Measurements from ENCODE around the gene TAC4. TPM values are rescaled to one million over a fixed set of nuclear protein-coding genes. Genes with fewer than 3 reads are reported as not detected.

TAC4 gene
- total RNA-seq, 1 experiment from 2014 or later, result not detected

DNA sequence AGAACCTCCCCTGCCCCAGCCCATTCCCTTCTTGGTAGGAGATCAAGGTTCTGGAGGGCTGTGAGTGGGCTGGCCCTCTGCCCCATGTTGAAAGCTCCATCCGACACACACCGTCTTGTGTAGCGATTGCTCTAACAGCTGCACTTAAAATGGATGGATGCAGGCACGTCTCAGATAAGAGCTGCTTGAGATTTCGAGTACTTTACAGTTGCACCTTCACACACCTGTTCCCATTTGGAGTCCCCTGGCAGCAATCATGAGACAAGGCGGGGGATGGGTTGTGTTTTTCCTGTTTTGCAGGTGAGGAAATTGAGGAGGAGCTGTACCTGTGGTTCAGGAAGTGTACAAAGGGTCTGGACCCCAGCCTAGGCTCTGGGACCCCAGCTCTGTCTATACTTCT lies 25.6 kb upstream of the TAC4 start:
- DNase-seq, result no peak
- no peak overlapping the region for H3K4me3 Mint-ChIP-seq (ENCODE audit: low read depth, unreplicated experiment)
- CTCF ChIA-PET, result interaction anchor here (0.6 to 0.8 kb wide), 2 partner anchors 128 to 309 kb away, joined by 3 read pairs; no protein-coding TSS in a partner anchor

GRCh38 chr17:49872754-49873377 lies 25.0 kb upstream of the TAC4 start:
- Mint-ChIP-seq H3K4me3 (ENCODE audit: low read depth, unreplicated experiment) (no peak overlapping the region), H3K36me3 (ENCODE audit: insufficient read depth, unreplicated experiment) (peaks cover 5% of the 10 kb centered on the region), H3K27me3 (ENCODE audit: unreplicated experiment) (peaks cover 50% of the 10 kb centered on the region), H3K27ac (ENCODE audit: unreplicated experiment) (no peak overlapping the region), H3K4me1 (ENCODE audit: low read depth, unreplicated experiment) (no peaks in the 10 kb centered on the region), H3K9me3 (ENCODE audit: low read depth, unreplicated experiment) (no peaks in the 10 kb centered on the region)
- DNase-seq, result no peak
- BruUV-seq (replicated peaks), result no TSS peak
- no peak for TF ChIP-seq CTCF (IDR thresholded peaks at IDR 0.05; ENCODE audit: unreplicated experiment)
- CTCF ChIA-PET, result no interaction called here
- intact Hi-C loops (cut with micrococcal nuclease; ENCODE audit: unreplicated experiment), result no loop called here

More for the DNA sequence above, 25.6 kb upstream of the TAC4 start:
- no peak for TF ChIP-seq CTCF (IDR thresholded peaks at IDR 0.05; ENCODE audit: unreplicated experiment)
- Mint-ChIP-seq H3K36me3 (ENCODE audit: insufficient read depth, unreplicated experiment) (peaks cover 5% of the 10 kb centered on the region), H3K9me3 (ENCODE audit: low read depth, unreplicated experiment) (no peaks in the 10 kb centered on the region), H3K4me1 (ENCODE audit: low read depth, unreplicated experiment) (no peaks in the 10 kb centered on the region), H3K27ac (ENCODE audit: unreplicated experiment) (no peak overlapping the region), H3K27me3 (ENCODE audit: unreplicated experiment) (peaks cover 50% of the 10 kb centered on the region)
- intact Hi-C loops (cut with micrococcal nuclease; ENCODE audit: unreplicated experiment), result no loop called here
- BruUV-seq (replicated peaks), result no TSS peak

DNA sequence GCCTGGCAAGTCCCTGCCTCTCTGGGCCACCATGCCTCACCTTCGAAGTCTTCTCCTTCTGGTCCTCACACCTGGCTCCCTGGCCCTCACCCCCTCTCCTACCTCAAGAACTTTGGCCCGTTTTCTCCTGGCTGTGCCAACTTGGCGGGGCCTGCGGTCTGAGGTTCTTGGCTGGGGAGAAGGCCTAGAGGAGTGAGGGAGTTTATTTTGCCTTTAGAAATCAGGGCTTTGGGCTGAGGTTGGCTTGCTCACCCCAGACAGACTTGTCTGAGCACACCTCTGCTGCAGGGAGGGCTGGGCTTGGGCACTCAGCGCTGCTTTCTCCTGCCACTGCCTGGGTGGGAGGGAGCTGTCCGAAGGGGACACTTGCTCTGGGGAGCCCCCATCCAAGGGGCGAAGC lies 23.3 kb upstream of the TAC4 start:
- Mint-ChIP-seq H3K4me1 (ENCODE audit: low read depth, unreplicated experiment) (no peaks in the 10 kb centered on the region), H3K9me3 (ENCODE audit: low read depth, unreplicated experiment) (no peaks in the 10 kb centered on the region), H3K27me3 (ENCODE audit: unreplicated experiment) (peaks cover 61% of the 10 kb centered on the region), H3K27ac (ENCODE audit: unreplicated experiment) (no peak overlapping the region), H3K4me3 (ENCODE audit: low read depth, unreplicated experiment) (no peak overlapping the region), H3K36me3 (ENCODE audit: insufficient read depth, unreplicated experiment) (peaks cover 5% of the 10 kb centered on the region)
- TF ChIP-seq CTCF (IDR thresholded peaks at IDR 0.05; ENCODE audit: unreplicated experiment), result no peak
- CTCF ChIA-PET, result interaction anchor here (1.0 to 1.3 kb wide), 2 partner anchors 124 to 127 kb away, joined by 3 to 4 read pairs; partner anchors contain the start of gene DLX3
- no TSS peak for BruUV-seq (replicated peaks)
- intact Hi-C loops (cut with micrococcal nuclease; ENCODE audit: unreplicated experiment), result no loop called here
- DNase-seq, result no peak

DNA sequence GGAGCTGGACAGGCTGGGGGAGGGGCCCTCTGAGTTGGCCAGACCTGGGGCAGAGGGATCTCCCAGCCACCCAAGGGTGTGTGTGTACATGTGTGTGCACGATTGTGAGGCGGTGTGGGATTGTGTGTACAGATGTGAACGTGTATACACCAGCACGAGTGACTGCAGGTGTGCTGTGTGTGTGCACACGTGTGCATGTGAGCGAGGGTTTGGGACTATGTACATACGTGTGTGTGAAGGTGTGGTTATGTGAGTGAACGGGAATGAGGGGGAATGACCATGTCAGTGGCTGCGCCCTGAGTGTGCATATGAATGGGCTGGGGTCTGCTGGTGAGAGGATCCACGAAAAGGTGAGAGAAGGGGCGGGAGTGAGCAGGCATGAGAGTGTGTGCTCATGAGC lies 22.4 kb upstream of the TAC4 start:
- H3K4me1 Mint-ChIP-seq (ENCODE audit: low read depth, unreplicated experiment), result no peaks in the 10 kb centered on the region
- peaks cover 5% of the 10 kb centered on the region for H3K36me3 Mint-ChIP-seq (ENCODE audit: insufficient read depth, unreplicated experiment)
- no peak overlapping the region for H3K4me3 Mint-ChIP-seq (ENCODE audit: low read depth, unreplicated experiment)
- DNase-seq, result no peak
- TF ChIP-seq CTCF (IDR thresholded peaks at IDR 0.05; ENCODE audit: unreplicated experiment), result no peak
- intact Hi-C loops (cut with micrococcal nuclease; ENCODE audit: unreplicated experiment), result no loop called here
- H3K27ac Mint-ChIP-seq (ENCODE audit: unreplicated experiment), result no peak overlapping the region
- peaks cover 59% of the 10 kb centered on the region for H3K27me3 Mint-ChIP-seq (ENCODE audit: unreplicated experiment)
- no peaks in the 10 kb centered on the region for H3K9me3 Mint-ChIP-seq (ENCODE audit: low read depth, unreplicated experiment)
- BruUV-seq (replicated peaks), result no TSS peak
- CTCF ChIA-PET, result interaction anchor here (1.0 kb wide), 1 partner anchor 128 kb away, joined by 3 read pairs; no protein-coding TSS in a partner anchor
